Endothelial cell (in vitro differentiated cells): Measurements from ENCODE around the gene LGALS9B. TPM values are rescaled to one million over a fixed set of nuclear protein-coding genes. Genes with fewer than 3 reads are reported as not detected.
"Not testable (repeated sequence)": the region's sequence is repeated elsewhere in the genome, so short reads cannot be mapped to it uniquely, and the experiment has no call there.

Experiments
- DNase-seq: peaks from one replicate; pipeline ENCODE4 v3.0.0; 2021; ENCODE audit warnings: low spot score
- H3K27ac Mint-ChIP-seq: one replicate; pipeline ENCODE4 v1.8.0; 2021; ENCODE audit warnings: mixed read lengths, inconsistent platforms; ENCODE audit not compliant: unreplicated experiment
- H3K27me3 Mint-ChIP-seq: one replicate; pipeline ENCODE4 v1.8.0; 2021; ENCODE audit warnings: mild to moderate bottlenecking, moderate library complexity, mixed read lengths, inconsistent platforms; ENCODE audit not compliant: unreplicated experiment
- H3K36me3 Mint-ChIP-seq: one replicate; pipeline ENCODE4 v1.8.0; 2021; ENCODE audit warnings: mild to moderate bottlenecking, low read depth, mixed read lengths, inconsistent platforms; ENCODE audit not compliant: unreplicated experiment
- H3K4me1 Mint-ChIP-seq: one replicate; pipeline ENCODE4 v1.8.0; 2021; ENCODE audit warnings: mild to moderate bottlenecking, mixed read lengths, inconsistent platforms; ENCODE audit not compliant: unreplicated experiment
- H3K4me3 Mint-ChIP-seq: one replicate; pipeline ENCODE4 v1.8.0; 2021; ENCODE audit warnings: mild to moderate bottlenecking, mixed read lengths, inconsistent platforms; ENCODE audit not compliant: unreplicated experiment
- H3K9me3 Mint-ChIP-seq: one replicate; pipeline ENCODE4 v1.8.0; 2021; ENCODE audit warnings: mixed read lengths, inconsistent platforms; ENCODE audit not compliant: unreplicated experiment
- total RNA-seq: library from RNA; stranded (reverse); fragmentation: NEBNext Ultra II Directional; extraction: Animal tissue kit (Norgen Biotek cat#: 25700); gene quantifications from one replicate; pipeline ENCODE4 v1.2.1, GENCODE V29; 2021; ENCODE audit not compliant: unreplicated experiment

LGALS9B gene
- total RNA-seq, 1 donor from 2014 or later, result not detected

- not testable (repeated sequence) for H3K9me3 Mint-ChIP-seq, H3K27me3 Mint-ChIP-seq, H3K27ac Mint-ChIP-seq, DNase-seq, H3K36me3 Mint-ChIP-seq, H3K4me1 Mint-ChIP-seq, H3K4me3 Mint-ChIP-seq
Observed at GRCh38 chr17:20492971-20493370, 25.6 kb upstream of the LGALS9B start.

GRCh38 chr17:20492099-20492498 lies 24.8 kb upstream of the LGALS9B start:
- H3K27me3 Mint-ChIP-seq, DNase-seq, H3K4me3 Mint-ChIP-seq, H3K36me3 Mint-ChIP-seq, H3K9me3 Mint-ChIP-seq, H3K4me1 Mint-ChIP-seq, H3K27ac Mint-ChIP-seq: not testable (repeated sequence)

GRCh38 chr17:20484930-20485329 lies 17.6 kb upstream of the LGALS9B start:
- H3K27ac Mint-ChIP-seq, H3K4me1 Mint-ChIP-seq, H3K27me3 Mint-ChIP-seq, H3K4me3 Mint-ChIP-seq, DNase-seq, H3K9me3 Mint-ChIP-seq, H3K36me3 Mint-ChIP-seq: not testable (repeated sequence)

GRCh38 chr17:20479889-20480591 lies 12.7 kb upstream of the LGALS9B start:
- not testable (repeated sequence) for H3K9me3 Mint-ChIP-seq, H3K4me1 Mint-ChIP-seq, H3K27me3 Mint-ChIP-seq, H3K36me3 Mint-ChIP-seq, H3K4me3 Mint-ChIP-seq, H3K27ac Mint-ChIP-seq, DNase-seq

- not testable (repeated sequence) for H3K27ac Mint-ChIP-seq, H3K36me3 Mint-ChIP-seq, DNase-seq
Observed at GRCh38 chr17:20477398-20478071, 10.2 kb upstream of the LGALS9B start.

GRCh38 chr17:20475137-20475831 lies 7.9 kb upstream of the LGALS9B start:
- not testable (repeated sequence) for H3K4me1 Mint-ChIP-seq, H3K9me3 Mint-ChIP-seq, H3K27me3 Mint-ChIP-seq, DNase-seq, H3K4me3 Mint-ChIP-seq, H3K27ac Mint-ChIP-seq, H3K36me3 Mint-ChIP-seq

More at GRCh38 chr17:20477398-20478071, 10.2 kb upstream of the LGALS9B start:
- not testable (repeated sequence) for H3K4me1 Mint-ChIP-seq, H3K4me3 Mint-ChIP-seq, H3K9me3 Mint-ChIP-seq, H3K27me3 Mint-ChIP-seq

- not testable (repeated sequence) for H3K27me3 Mint-ChIP-seq, H3K27ac Mint-ChIP-seq, H3K9me3 Mint-ChIP-seq, H3K4me3 Mint-ChIP-seq, H3K4me1 Mint-ChIP-seq, H3K36me3 Mint-ChIP-seq, DNase-seq
Observed at GRCh38 chr17:20474081-20474480, 6.7 kb upstream of the LGALS9B start.

- not testable (repeated sequence) for H3K9me3 Mint-ChIP-seq, H3K4me3 Mint-ChIP-seq
Observed at GRCh38 chr17:20469946-20470345, 2.6 kb upstream of the LGALS9B start.

GRCh38 chr17:20469107-20469506 lies 1.8 kb upstream of the LGALS9B start:
- not testable (repeated sequence) for H3K27ac Mint-ChIP-seq, H3K4me3 Mint-ChIP-seq

More at GRCh38 chr17:20469946-20470345, 2.6 kb upstream of the LGALS9B start:
- not testable (repeated sequence) for H3K27ac Mint-ChIP-seq, H3K27me3 Mint-ChIP-seq, H3K36me3 Mint-ChIP-seq, DNase-seq, H3K4me1 Mint-ChIP-seq

GRCh38 chr17:20466999-20467398 lies 340 bp downstream of the LGALS9B start:
- H3K27me3 Mint-ChIP-seq, H3K36me3 Mint-ChIP-seq, H3K9me3 Mint-ChIP-seq, H3K27ac Mint-ChIP-seq, DNase-seq, H3K4me1 Mint-ChIP-seq, H3K4me3 Mint-ChIP-seq: not testable (repeated sequence)

More at GRCh38 chr17:20469107-20469506, 1.8 kb upstream of the LGALS9B start:
- H3K4me1 Mint-ChIP-seq, DNase-seq, H3K36me3 Mint-ChIP-seq, H3K9me3 Mint-ChIP-seq, H3K27me3 Mint-ChIP-seq: not testable (repeated sequence)

- H3K4me3 Mint-ChIP-seq, H3K27ac Mint-ChIP-seq, DNase-seq, H3K9me3 Mint-ChIP-seq, H3K4me1 Mint-ChIP-seq, H3K36me3 Mint-ChIP-seq, H3K27me3 Mint-ChIP-seq: not testable (repeated sequence)
Observed at GRCh38 chr17:20466553-20466952, 786 bp downstream of the LGALS9B start.

GRCh38 chr17:20465535-20465934 lies 1.8 kb downstream of the LGALS9B start:
- H3K36me3 Mint-ChIP-seq, H3K9me3 Mint-ChIP-seq, DNase-seq, H3K27me3 Mint-ChIP-seq, H3K4me3 Mint-ChIP-seq, H3K4me1 Mint-ChIP-seq, H3K27ac Mint-ChIP-seq: not testable (repeated sequence)
